HG03097 (cell line): ENCODE measurements around the gene CPNE4.

Source experiments
- ATAC-seq: cut with Tn5 transposase; IDR thresholded peaks from one replicate; pipeline ENCODE4 v1.9.1; 2021; ENCODE audit not compliant: unreplicated experiment, low FRiP score

The CPNE4 gene

DNA sequence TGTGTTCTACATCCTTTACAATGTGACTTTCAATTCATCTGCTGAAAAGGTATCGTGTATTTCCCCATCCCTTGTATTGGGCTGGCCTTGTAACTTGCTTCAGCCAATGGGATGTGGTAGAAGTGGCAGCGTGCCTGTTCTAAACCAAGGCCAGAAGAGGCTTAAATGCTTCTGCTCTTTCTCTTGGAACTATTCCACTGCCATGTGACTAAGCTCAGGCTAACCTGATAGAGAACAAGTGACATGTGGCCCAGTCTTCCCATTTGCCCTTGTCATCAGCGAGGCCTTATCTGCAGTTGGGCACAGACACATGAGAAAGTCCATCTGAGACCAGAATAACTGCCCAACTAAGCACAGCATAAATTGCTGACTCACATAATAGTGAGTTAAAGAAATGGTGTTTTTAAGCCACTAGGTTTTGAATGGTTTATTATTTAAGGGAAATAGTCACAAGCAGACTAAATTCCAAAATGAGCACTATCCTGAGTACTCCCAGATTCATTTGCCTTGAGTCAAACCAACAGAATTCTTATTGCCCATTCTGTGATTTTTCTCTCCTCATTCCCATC is 230.2 kb downstream of the CPNE4 start:
- ATAC-seq = no peak

- ATAC-seq = no peak
Measured at GRCh38 chr3:131803113-131803512, 231.7 kb downstream of the CPNE4 start.

GRCh38 chr3:131802029-131802428 is 232.8 kb downstream of the CPNE4 start:
- ATAC-seq = no peak

DNA sequence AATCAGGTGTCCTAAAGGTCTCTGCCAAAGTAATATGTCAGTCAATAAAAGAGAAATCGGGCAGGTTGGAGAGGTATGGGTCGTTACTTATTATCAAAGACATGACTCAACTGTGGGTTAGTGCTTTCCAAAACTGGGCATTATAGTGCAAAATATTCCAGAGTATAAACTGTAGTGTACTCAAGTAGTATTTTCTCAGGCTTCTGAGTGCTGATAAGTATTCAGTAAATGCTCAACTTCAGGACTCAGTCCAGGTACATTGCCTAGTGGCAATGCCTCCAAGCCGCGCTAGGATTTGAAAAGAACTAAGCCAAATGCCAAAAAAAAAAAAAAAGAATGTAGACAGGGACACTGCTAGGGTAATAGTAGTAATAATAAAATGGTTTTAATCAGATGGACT is 233.2 kb downstream of the CPNE4 start:
- no peak for ATAC-seq

DNA sequence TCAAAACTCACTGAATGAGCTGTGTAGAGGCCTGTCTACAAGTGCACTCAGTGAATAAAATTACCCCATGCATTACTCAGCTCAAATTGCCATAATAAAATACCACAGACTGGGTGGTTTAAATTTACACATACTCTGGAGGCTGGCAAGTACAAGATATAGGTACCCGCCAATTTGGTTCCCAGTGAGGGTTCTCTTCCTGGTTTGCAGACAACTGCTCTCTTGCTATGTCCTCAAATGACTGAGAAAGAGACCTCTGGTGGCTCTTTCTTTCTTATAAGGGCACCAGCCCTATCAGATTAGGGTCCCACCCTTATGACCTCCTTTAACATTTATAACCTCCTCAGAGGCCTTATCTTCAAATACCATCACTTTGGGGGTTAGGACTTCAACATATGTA is 237.0 kb downstream of the CPNE4 start:
- ATAC-seq = no peak

GRCh38 chr3:131796558-131797198 is 238.1 kb downstream of the CPNE4 start:
- peak; percentile 44 for ATAC-seq

DNA sequence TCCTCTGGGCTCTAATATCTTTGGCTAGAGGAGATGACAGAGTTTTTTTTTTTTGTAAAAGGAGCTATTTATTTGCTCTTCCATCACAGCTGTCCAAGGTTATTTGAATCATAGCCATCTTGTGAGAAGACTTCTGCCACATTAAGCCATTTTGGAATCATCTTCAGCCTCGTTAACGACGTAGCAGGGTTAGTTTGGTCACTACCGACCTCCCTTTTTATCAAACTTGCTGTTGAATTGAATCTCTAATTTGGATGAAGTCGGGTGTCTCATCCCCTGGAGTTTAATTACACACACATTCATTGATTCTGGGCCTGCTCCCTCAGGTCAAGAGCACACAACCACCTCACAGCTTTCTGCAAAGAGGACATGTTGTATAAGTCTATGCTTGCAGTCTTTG is 238.7 kb downstream of the CPNE4 start:
- peak; percentile 16 for ATAC-seq

DNA sequence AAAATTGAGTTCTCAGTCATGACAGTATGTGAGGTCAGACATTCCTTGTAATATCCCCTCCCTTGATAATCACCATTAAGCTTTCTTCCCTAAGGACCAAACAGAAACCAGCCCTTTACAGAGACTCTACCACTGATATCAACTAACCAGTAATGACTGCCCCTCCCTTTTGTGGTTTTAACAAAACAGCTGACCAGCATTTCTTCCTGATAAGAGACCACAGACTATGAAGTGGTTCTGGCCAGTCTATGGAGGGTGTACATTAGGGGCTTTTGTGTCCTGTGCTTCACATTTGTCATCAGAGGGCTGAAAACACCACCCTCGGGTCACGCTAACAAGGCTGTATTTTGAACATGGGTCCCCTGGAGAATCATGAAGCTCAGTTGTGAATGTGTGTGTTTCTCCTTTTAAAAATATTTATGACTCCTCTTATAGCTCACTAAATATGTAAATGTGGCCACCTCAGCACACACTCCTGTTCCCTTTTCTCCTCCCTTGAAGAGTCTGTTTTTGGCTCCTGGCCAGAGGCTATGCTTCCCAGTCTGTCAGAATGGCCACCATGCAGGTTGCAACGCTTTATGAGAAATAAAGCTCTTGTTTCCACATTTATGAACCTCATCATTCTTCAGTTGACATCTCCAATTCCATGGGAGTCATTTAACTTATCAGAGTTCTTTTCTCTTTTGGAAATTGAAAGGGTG is 239.3 kb downstream of the CPNE4 start:
- peak; percentile 41 for ATAC-seq

GRCh38 chr3:131794766-131795388 is 239.9 kb downstream of the CPNE4 start:
- no peak for ATAC-seq

DNA sequence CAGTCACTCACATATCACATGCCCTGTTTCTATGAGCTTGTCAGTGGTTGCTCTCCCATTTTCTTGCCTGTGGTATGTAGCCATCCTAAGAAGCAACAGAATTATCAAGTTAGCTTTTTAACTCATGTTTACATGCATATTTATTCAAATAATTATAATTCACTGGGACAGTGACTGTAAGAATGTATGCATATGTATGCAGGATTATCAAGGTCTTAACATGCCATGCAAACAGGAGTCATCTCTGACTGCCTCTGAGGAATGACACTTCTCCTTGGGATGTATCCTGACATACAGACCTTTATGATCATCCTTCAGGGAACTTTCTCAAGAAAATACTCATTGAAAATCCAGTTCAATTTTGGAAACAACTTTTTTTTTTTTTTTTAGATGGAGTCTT is 240.9 kb downstream of the CPNE4 start:
- no peak for ATAC-seq

DNA sequence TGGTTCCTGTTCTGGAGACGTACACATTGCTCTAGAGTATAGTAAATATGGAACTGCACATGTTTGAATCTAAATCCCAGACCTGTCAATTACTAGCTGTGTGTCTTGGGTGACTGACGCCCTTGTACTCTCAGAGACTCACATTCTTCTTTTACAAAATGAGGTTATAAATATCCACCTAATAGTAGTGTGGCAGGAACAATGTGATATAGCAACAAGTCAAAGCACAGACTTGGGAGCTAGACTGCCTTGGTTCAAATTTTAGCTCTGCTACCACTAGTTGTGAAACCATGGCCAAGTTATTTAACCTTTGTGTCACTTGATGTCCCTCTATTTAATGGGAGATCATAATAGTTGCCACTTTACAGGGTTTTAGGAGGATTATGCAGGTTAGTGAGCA is 245.6 kb downstream of the CPNE4 start:
- no peak for ATAC-seq

GRCh38 chr3:131786386-131786785 is 248.4 kb downstream of the CPNE4 start:
- ATAC-seq = no peak

DNA sequence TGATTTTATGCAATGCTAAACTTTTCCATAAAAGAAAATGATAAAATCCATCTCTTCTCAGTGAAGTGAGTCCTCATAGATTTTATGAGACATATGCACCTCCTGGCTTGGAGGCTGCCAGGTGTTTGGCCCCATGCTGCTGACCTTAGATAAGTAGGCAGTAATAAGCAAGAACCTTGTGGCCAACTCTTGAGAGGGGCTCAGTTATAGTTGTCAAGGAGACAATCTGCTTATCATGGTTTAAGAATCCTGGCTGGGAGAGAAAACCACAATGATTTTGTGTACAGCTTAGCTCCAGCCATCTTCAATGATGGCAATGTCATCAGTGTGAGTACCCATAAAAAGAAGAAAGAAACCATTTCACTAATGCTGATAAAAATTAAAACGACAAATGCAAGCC is 252.1 kb downstream of the CPNE4 start:
- no peak for ATAC-seq

- ATAC-seq = no peak
Measured at GRCh38 chr3:131778526-131778925, 256.3 kb downstream of the CPNE4 start.

DNA sequence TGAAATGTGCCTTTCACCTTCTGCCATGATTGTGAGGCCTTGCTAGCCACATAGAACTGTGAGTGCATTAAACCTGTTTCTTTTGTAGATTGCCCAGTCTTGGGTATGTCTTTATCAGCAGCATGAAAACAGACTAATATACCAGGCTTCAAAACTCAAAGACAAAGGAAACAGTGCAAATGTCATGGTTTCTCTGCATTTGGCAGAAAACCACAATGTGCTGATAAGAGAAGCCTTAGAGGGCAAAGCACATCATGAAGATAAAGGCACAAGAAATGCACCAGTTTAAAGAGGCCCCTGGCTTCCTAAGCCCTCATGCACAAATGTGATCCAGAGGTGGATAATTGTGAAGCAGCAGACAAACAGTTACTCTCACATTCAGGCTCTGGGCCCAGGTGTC is 259.2 kb downstream of the CPNE4 start:
- ATAC-seq = no peak

DNA sequence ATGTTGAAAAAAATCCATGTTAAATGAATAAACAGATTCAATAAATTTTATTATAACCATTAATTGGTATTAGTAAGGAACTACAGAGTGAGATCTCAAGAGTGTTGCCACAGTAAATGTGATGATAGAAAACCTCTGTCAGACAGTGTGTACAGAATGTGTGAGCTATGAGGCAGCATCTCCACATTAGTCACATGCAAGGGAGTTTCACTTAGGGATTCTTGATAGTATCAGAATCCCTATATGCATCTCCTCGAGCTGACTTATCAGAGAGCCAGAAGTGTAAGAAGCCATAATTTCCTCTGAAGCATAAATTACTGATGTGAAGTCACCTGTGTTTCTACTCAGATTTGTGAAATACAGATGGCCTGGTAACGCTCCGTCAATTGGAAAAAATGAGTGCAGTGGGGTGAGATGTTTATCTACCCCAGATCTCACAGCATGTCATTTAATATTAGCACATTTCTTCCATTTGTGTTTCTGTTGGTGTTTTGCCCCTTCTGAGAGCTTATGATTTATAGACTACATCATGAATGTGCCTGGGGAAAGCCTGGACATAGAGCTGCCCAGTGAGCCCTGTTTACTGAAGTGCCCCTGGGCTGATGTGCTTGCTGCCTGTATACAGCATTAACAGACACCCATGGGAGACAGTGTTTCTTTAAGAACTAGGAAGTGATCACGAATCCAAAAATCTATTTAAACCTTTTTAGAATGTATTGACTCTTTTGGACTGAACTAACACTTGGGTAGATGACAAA is 262.4 kb downstream of the CPNE4 start:
- no peak for ATAC-seq

GRCh38 chr3:131762981-131763564 is 271.7 kb downstream of the CPNE4 start:
- no peak for ATAC-seq

- no peak for ATAC-seq
Measured at GRCh38 chr3:131756405-131756804, 278.4 kb downstream of the CPNE4 start.

- no peak for ATAC-seq
Measured at GRCh38 chr3:131755380-131755779, 279.4 kb downstream of the CPNE4 start.

- no peak for ATAC-seq
Measured at GRCh38 chr3:131750256-131750655, 284.6 kb downstream of the CPNE4 start.

DNA sequence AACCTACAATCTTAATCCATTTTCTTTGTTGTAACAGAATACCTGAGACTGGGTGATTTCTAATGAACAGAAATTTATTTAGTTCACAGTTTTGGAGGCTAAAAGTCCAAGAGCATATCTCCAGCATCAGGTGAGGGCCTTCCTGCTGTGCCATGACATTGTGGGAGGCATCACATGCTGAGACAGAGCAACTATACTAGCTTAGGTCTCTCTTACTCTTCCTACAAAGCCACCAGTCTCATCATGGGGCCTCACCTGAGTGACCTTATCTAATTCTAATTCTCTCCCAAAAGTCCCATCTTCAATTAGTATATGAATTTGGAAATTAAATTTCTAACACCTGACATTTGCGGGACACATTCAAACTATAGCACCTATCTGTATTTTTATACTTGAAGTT is 285.0 kb downstream of the CPNE4 start:
- no peak for ATAC-seq
